Measurements from ENCODE around the gene TBCCD1. TPM values are rescaled to one million over a fixed set of nuclear protein-coding genes. Genes with fewer than 3 reads are reported as not detected.

TBCCD1 gene
- total RNA-seq, 4 donors from 2014 or later: 10.1 to 14.3 (median 12.3) TPM

DNA sequence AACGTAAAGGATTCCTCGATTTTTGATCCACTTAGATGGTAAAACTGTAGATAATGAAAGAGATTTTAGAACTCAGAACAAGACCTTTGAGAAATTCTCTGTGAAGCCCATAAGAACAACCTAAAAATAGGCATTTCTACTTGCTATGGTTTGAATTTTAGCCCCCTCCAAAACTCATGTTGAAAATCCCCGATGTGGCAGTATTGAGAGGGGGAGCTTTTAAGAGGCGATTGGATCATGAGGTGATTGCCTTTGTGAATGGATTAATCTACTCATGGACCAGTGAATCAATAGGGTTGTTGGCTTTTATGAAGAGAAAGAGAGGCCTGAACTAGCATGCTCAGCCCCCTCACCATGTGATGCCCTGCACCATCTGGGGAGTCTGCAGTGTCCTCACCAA lies 25.5 kb upstream of the TBCCD1 start:
- TF ChIP-seq, protein P1, sequence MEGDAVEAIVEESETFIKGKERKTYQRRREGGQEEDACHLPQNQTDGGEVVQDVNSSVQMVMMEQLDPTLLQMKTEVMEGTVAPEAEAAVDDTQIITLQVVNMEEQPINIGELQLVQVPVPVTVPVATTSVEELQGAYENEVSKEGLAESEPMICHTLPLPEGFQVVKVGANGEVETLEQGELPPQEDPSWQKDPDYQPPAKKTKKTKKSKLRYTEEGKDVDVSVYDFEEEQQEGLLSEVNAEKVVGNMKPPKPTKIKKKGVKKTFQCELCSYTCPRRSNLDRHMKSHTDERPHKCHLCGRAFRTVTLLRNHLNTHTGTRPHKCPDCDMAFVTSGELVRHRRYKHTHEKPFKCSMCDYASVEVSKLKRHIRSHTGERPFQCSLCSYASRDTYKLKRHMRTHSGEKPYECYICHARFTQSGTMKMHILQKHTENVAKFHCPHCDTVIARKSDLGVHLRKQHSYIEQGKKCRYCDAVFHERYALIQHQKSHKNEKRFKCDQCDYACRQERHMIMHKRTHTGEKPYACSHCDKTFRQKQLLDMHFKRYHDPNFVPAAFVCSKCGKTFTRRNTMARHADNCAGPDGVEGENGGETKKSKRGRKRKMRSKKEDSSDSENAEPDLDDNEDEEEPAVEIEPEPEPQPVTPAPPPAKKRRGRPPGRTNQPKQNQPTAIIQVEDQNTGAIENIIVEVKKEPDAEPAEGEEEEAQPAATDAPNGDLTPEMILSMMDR (IDR thresholded peaks at IDR 0.05; ENCODE audit: low read depth): no peak

DNA sequence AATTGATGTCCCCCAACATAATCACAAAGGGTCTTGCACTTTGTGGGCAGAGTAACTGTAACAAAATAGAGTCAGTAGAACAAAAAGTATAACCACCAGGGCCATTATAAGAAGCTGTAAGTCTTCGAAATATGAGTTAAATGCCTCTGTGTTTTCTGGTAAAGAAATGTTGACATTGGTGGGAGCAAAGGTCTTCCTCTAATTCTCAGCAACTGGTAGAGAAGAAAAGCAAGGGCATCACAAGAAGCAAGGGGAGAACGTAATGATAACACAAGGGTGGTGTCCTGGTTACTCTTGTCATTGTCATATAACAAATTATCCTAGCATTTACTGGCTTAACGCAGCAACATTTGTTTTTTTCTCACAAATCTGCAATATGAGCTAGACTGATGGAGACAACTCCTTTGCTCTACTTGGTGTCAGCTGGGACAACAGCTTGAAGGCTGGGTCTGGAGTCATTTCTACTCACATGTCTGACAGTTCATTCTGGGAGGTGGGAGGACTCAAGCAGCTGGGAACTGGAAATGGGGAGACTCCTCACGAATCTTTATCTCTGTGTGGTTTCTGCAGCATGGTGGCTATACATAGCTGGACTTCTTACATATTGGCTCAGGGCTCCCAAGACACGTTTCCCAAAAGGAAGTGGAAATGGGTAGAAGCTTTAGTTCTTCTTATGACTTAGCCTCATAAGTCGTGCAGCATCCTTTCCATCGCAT lies 23.6 kb upstream of the TBCCD1 start:
- TF ChIP-seq, protein P1 (IDR thresholded peaks at IDR 0.05; ENCODE audit: low read depth): no peak

DNA sequence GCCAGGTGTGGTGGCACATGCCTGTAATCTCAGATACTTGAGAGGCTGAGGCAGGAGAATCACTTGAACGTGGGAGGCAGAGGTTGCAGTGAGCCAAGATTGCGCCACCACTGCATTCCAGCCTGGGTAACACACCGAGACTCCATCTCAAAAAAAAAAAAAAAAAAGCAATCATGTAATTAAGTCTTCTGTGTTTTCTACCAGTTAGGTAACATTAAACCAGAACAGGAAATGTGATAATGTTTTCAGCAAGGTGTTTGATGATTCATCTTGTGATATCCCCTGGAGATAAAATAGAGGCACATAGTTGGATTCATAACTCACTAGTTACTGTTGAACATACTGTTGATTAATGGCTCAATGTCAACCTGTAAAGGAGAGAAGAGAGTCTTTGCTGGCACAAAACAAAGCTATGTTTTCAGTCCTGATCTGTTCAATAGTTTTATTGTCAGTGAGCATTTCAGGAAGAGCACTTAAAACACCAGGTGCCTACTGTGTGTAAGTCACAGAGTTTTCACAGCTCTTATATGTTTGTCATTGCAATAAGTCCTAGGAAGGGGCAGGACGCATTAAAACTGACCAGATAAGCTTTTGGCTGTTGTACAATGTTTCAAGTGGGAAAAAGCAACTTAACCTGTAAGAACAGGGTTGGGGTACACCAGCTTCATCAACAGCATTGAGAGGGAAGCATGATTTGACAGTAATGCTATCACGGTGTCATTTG lies 22.9 kb upstream of the TBCCD1 start:
- TF ChIP-seq, protein P1 (IDR thresholded peaks at IDR 0.05; ENCODE audit: low read depth): no peak

DNA sequence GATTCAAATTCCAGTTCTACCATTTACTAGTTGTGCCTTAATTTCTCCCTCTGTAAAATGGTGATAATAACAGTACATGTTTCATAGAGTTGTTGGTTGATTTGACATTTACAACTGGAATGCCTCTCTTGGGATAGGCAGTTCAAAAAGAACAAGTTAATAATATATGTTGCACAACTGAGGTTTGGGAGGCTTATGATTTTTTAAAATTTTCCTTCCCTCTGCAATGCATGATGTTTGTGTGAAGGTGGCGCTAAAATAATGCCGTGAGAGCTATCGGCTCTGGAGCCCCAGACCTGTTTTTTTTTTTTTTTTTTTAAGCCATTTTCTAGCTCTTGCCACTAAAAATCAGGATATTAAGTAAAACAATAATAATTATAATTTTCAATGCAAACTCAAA lies 22.0 kb upstream of the TBCCD1 start:
- TF ChIP-seq, protein P1 (IDR thresholded peaks at IDR 0.05; ENCODE audit: low read depth): no peak

DNA sequence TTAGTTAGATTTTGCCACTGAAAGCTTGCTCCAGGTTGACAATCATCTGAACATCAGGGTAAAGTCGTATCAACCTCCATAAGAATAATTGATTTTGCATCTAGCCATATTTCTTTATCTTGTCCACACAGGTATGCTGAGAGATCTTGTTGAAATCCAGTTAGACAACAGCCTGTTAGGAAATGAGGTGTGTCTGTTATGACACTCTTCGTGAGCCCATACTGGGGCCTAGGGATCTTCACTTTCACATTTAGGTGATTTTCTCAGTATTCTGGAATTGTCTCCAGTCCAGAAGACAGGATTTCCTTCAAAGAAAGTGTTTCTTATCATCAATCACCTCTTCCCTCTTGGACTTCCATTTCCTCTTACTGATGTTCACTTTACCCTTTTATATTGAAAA lies 21.5 kb upstream of the TBCCD1 start:
- TF ChIP-seq, protein P1 (IDR thresholded peaks at IDR 0.05; ENCODE audit: low read depth): no peak

DNA sequence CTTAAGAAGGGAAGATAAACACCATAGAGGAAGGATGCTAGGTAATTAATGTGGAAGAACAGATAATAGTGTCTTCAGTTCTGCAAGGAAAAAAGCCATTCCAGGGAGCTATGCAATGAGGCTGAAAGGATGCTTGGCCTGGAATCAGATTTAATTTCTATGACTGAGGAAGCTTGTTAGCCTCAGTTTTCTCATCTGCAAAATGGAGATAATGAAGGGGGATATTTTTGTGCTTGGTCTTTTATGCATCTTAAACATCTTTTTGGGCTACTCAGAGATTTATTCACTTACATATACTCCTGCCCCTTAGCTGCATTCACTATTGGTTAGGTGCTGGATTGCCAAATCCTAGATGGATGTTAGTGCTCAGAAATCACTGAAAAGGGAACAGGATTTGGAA lies 20.0 kb upstream of the TBCCD1 start:
- TF ChIP-seq, protein P1 (IDR thresholded peaks at IDR 0.05; ENCODE audit: low read depth): no peak

DNA sequence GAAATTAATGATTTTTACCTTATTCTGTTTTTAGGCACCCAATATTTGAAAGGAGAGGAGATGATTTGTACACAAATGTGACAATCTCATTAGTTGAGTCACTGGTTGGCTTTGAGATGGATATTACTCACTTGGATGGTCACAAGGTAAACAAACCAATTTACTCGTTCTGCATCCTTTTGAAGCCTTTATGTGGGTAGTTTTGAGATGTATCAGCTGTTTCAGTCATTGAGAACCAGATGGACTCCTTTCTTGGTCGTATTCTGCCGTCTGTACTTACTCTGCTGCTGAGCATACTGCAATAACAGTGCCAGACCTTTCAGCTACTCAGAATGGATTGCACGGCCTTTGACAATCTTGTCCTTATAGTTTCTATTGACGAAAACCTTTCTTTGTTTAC lies 16.7 kb upstream of the TBCCD1 start:
- TF ChIP-seq, protein P1 (IDR thresholded peaks at IDR 0.05; ENCODE audit: low read depth): no peak
